Heart right ventricle (tissue), 16 donors: ENCODE measurements around the gene OSM. TPM values are rescaled to one million over a fixed set of nuclear protein-coding genes. Genes with fewer than 3 reads are reported as not detected.
A peak's percentile ranks its signal among the peaks of the same experiment; 100 is the strongest.

Source experiments
- ATAC-seq, 8 donors: fragments of 200-7000 bp; cut with Tn5 transposase; one replicate each; pipeline ENCODE4 v1.9.1; 2020; ENCODE audit warnings: mild to moderate bottlenecking in 8 of 8, moderate library complexity in 8 of 8, moderate number of reproducible peaks in 1 of 8
- DNase-seq, 2 donors: peaks; one replicate each; pipeline ENCODE4 v3.0.0-alpha.2; 2020
- H3K27ac ChIP-seq, 10 donors: fragments of 200-600 bp; sonication (generic) in 2 of 10; one replicate each; pipeline versions ENCODE4 v1.5.0 to v1.8.0; 2020 to 2022; ENCODE audit warnings: mild to moderate bottlenecking in 3 of 10
- H3K27me3 ChIP-seq, 7 donors: fragments of 200-600 bp; one replicate each; pipeline ENCODE4 v1.8.0; 2021 to 2022; ENCODE audit warnings: mild to moderate bottlenecking in 2 of 7
- H3K36me3 ChIP-seq, 9 donors: fragments of 200-600 bp; sonication (generic) in 1 of 9; one replicate each; pipeline versions ENCODE4 v1.5.0 to v1.8.0; 2020 to 2022; ENCODE audit warnings: mild to moderate bottlenecking in 2 of 9
- H3K4me1 ChIP-seq, 9 donors: fragments of 200-600 bp; sonication (generic) in 1 of 9; one replicate each; pipeline versions ENCODE4 v1.5.0 to v1.8.0; 2020 to 2022; ENCODE audit warnings: mild to moderate bottlenecking in 4 of 9
- H3K4me3 ChIP-seq, 10 donors: fragments of 200-600 bp; sonication (generic) in 2 of 10; one replicate each; pipeline versions ENCODE4 v1.5.0 to v1.8.0; 2020 to 2022; ENCODE audit warnings: mild to moderate bottlenecking in 7 of 10, moderate library complexity in 2 of 10
- H3K9me3 ChIP-seq, 11 donors: fragments of 200-600 bp in 10 of 11; sonication (generic) in 2 of 11; one replicate each; pipeline versions ENCODE4 v1.5.0 to v1.8.0; 2013 to 2022; ENCODE audit warnings: mild to moderate bottlenecking in 2 of 11, control low read depth in 1 of 11, moderate library complexity in 1 of 11
- CTCF ChIP-seq, 9 donors: fragments of 200-600 bp; sonication (generic) in 2 of 9; IDR thresholded peaks; one replicate each; pipeline versions ENCODE4 v1.5.0 to v1.8.0; 2021 to 2022; ENCODE audit warnings: antibody characterized with exemption in 9 of 9, mild to moderate bottlenecking in 5 of 9, moderate library complexity in 1 of 9
- WGBS, 2 donors: extraction: QIAGEN DNeasy Blood & Tissue Kit; methylation state at CpG; one replicate each; pipeline ENCODE4 v1.1.7; 2013; ENCODE audit warnings: inconsistent platforms in 1 of 2; 5-methylcytosine and 5-hydroxymethylcytosine counted together
- intact Hi-C, 10 donors: fragments of 100-400 bp; cut with DNase I; formaldehyde crosslinking; loops; one replicate each; pipeline versions ENCODE4 v1.11.1 to v1.14.2; 2022
- polyA plus RNA-seq, 2 donors: library from polyadenylated mRNA; stranded (reverse); fragments of 200-250 nt; gene quantifications; one replicate each; pipeline ENCODE4 v1.2.3, GENCODE V29; 2013
- total RNA-seq, 10 donors: library from RNA; stranded (reverse); fragmentation: NEBNext Ultra II Directional in 3 of 10; extraction: Animal tissue kit (Norgen Biotek cat#: 25700) in 3 of 10; gene quantifications; one replicate each; pipeline versions ENCODE4 v1.2.1 to v1.2.4, GENCODE V29; 2021 to 2023
- donor health status: Arrhythmogenic right ventricular cardiomyopathy.
- donor health status: ischemic (EF 13 %, LVEDD 7.1; RV severe dilation, severe dysfunction).
- donor health status: healthy with polysubstance abuse.
- donor health status: DM: no; HTN: yes; CAD: no.
- donor health status: DM: no; HTN: no; CAD: no.
- donor health status: ischemic (EF 25% LVEDD 6.9; RV normal size, moderate dysfunction).
- donor health status: ischemic (EF 25% LVEDD 5.7; RV mildly dilated, moderate dysfunction).
- donor health status: healthy.
- donor health status: DM: yes; HTN: yes; CAD: no.
- donor health status: Ischemic cardiomyopathy.
- donor health status: ischemic (EF 35%, LVEDD 5.7; RV mildly dilated, moderate dysfunction).
- donor health status: nonischemic (EF 11% LVEDD 7.7; RV severe dilation, severe dysfunction).
- donor health status: DM: yes; HTN: yes; CAD: no.
- donor health status: PGD.
- donor health status: ischemic (EF 29% LVEDD 5.4; RV normal size, mild dysfunction).
- donor health status: nonischemic (EF 23%, LVEDD 6.1; RV moderate dilation, normal function).

The OSM gene
- total and polyA plus RNA-seq, 12 donors = 0.20 to 2.8 (median 0.41) TPM; not detected in 3

GRCh38 chr22:30272781-30273601, 6.3 kb upstream of the OSM start:
- WGBS, 2 donors = 82 to 85% methylated on average over 16 of the region's 16 CpGs
- DNase-seq (no peak), ATAC-seq (no peak)
- no peaks in the 10 kb centered on the region for H3K9me3 ChIP-seq
- peaks cover 0 to 82% (median 9%) of the 10 kb centered on the region in 9 donors for H3K4me1 ChIP-seq
- H3K36me3 ChIP-seq = no peaks in the 10 kb centered on the region
- peak overlapping the region in 1 of 10 donors; percentile 65 for H3K27ac ChIP-seq
- no peaks in the 10 kb centered on the region for H3K27me3 ChIP-seq
- no peak for TF ChIP-seq CTCF (IDR thresholded peaks at IDR 0.05)
- no peak overlapping the region for H3K4me3 ChIP-seq
- intact Hi-C loops = no loop called here

GRCh38 chr22:30270832-30271231, 4.2 kb upstream of the OSM start:
- no peak overlapping the region for H3K4me3 ChIP-seq
- no peaks in the 10 kb centered on the region for H3K36me3 ChIP-seq
- peaks cover 0 to 8% (median 0%) of the 10 kb centered on the region in 7 donors for H3K27me3 ChIP-seq
- TF ChIP-seq CTCF (IDR thresholded peaks at IDR 0.05) = no peak
- peak overlapping the region in 5 of 10 donors; percentile 26 to 86 (median 35) for H3K27ac ChIP-seq
- ATAC-seq (peak; percentile 24 to 80 (median 66)), DNase-seq (peak; percentile 62 to 66)
- intact Hi-C loops = no loop called here
- H3K4me1 ChIP-seq = peaks cover 0 to 71% (median 0%) of the 10 kb centered on the region in 9 donors
- WGBS, 2 donors = 68% methylated on average over 16 of the region's 16 CpGs
- no peaks in the 10 kb centered on the region for H3K9me3 ChIP-seq

- WGBS, 2 donors = 88 to 94% methylated on average over 8 of the region's 8 CpGs
- H3K27ac ChIP-seq = peak overlapping the region in 2 of 10 donors; percentile 68 to 96
- no peak overlapping the region for H3K4me3 ChIP-seq
- intact Hi-C loops = loop anchor here in 3 of 10 donors (5.0 to 10.0 kb wide), 2 partner anchors 119 to 216 kb away; partner anchors contain the start of gene RNF215 (in 1 of the 3)
- no peaks in the 10 kb centered on the region for H3K9me3 ChIP-seq
- DNase-seq = no peak
- H3K36me3 ChIP-seq = peaks cover 0 to 10% (median 0%) of the 10 kb centered on the region in 9 donors
- no peak for TF ChIP-seq CTCF (IDR thresholded peaks at IDR 0.05)
- H3K4me1 ChIP-seq = peaks cover 0 to 70% (median 0%) of the 10 kb centered on the region in 9 donors
- H3K27me3 ChIP-seq = peaks cover 0 to 12% (median 0%) of the 10 kb centered on the region in 7 donors
- ATAC-seq = no peak
Measured at GRCh38 chr22:30268331-30268730, 1.7 kb upstream of the OSM start.

- DNase-seq (no peak), ATAC-seq (no peak)
- TF ChIP-seq CTCF (IDR thresholded peaks at IDR 0.05) = no peak
- Histone ChIP-seq H3K36me3 (peaks cover 0 to 10% (median 0%) of the 10 kb centered on the region in 9 donors), H3K27me3 (peaks cover 0 to 12% (median 0%) of the 10 kb centered on the region in 7 donors), H3K9me3 (no peaks in the 10 kb centered on the region), H3K27ac (peak overlapping the region in 6 of 10 donors; percentile 68 to 96 (median 72)), H3K4me1 (peaks cover 0 to 70% (median 4%) of the 10 kb centered on the region in 9 donors), H3K4me3 (peak overlapping the region in 3 of 10 donors; percentile 34 to 64 (median 36))
- intact Hi-C loops = loop anchor here in 3 of 10 donors (5.0 to 10.0 kb wide), 2 partner anchors 120 to 217 kb away; partner anchors contain the start of gene RNF215 (in 1 of the 3)
- 78 to 85% methylated on average over 14 of the region's 14 CpGs for WGBS, 2 donors
Measured at GRCh38 chr22:30267382-30268302, 991 bp upstream of the OSM start.
